Dendritic cell treated with granulocyte-macrophage colony-stimulating factor and Interleukin-4, amounts not matched to agents 40 ng/mL and 50 ng/mL, for 4 days (primary cell): ENCODE data around the gene PSMC3IP.
A peak's percentile ranks its signal among the peaks of the same experiment; 100 is the strongest.

Source experiments
- H3K27ac Mint-ChIP-seq: one replicate; pipeline ENCODE4 v1.8.0; 2022; ENCODE audit warnings: mild to moderate bottlenecking, mixed read lengths
- H3K27me3 Mint-ChIP-seq: one replicate; pipeline ENCODE4 v1.8.0; 2022; ENCODE audit warnings: mild to moderate bottlenecking, mixed read lengths
- H3K36me3 Mint-ChIP-seq: one replicate; pipeline ENCODE4 v1.8.0; 2022; ENCODE audit warnings: low read depth, mixed read lengths
- H3K4me1 Mint-ChIP-seq: one replicate; pipeline ENCODE4 v1.8.0; 2022; ENCODE audit warnings: low read depth, mixed read lengths
- H3K4me3 Mint-ChIP-seq: one replicate; pipeline ENCODE4 v1.8.0; 2022; ENCODE audit warnings: mild to moderate bottlenecking, moderate library complexity, mixed read lengths
- H3K9me3 Mint-ChIP-seq: one replicate; pipeline ENCODE4 v1.8.0; 2022; ENCODE audit warnings: mixed read lengths
- intact Hi-C: fragments of 100-400 bp; cut with micrococcal nuclease; formaldehyde crosslinking; loops from one replicate; pipeline ENCODE4 v1.15.0; 2022

The PSMC3IP gene

DNA sequence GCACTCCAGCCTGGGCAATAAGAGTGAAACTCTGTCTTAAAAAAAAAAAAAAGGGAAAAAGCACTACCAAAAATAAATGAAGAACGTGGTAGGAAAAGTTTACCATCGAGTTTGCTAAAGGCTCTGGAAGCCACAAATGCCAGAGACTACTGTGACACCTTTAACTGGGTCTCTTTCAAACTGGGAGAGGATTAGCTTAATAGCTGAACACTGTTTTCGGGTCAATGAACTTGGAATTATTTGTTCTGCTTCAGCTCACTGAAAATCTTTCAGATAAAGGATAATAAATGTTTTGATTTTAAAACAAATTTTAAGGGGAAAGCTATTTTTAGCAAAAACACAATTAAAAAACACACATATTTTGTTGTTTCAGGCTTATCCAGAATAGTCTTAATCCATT is 30.2 kb upstream of the PSMC3IP start:
- H3K4me1 Mint-ChIP-seq: peaks cover 27% of the 10 kb centered on the region

DNA sequence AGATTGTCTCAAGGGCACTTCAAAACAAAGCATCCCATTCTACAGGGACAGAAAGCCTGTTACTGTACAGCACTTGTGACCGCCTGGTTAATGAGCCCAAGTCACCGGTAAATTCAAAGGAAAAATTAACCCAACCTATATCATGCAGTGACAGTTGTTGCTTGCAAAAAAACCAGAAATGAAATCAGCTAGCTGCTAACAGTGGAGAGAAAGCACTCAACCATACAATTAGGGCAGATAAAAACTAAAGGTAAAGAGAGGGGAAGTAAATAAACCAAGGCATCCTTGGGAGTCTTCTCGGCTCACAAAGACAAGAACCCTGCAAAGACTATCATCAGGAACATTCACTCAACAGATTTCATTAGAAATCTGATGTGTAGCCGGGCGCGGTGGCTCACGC is 25.8 kb upstream of the PSMC3IP start:
- Mint-ChIP-seq H3K4me1 (peaks cover 23% of the 10 kb centered on the region), H3K36me3 (peaks cover 64% of the 10 kb centered on the region)

More for the DNA sequence above, 30.2 kb upstream of the PSMC3IP start:
- H3K4me3 Mint-ChIP-seq: no peak overlapping the region
- intact Hi-C loops: loop anchor here (1.0 to 2.0 kb wide), 2 partner anchors 29 to 72 kb away; no protein-coding TSS in a partner anchor
- no peaks in the 10 kb centered on the region for H3K9me3 Mint-ChIP-seq
- no peak overlapping the region for H3K27ac Mint-ChIP-seq
- peaks cover 69% of the 10 kb centered on the region for H3K36me3 Mint-ChIP-seq
- H3K27me3 Mint-ChIP-seq: no peaks in the 10 kb centered on the region

DNA sequence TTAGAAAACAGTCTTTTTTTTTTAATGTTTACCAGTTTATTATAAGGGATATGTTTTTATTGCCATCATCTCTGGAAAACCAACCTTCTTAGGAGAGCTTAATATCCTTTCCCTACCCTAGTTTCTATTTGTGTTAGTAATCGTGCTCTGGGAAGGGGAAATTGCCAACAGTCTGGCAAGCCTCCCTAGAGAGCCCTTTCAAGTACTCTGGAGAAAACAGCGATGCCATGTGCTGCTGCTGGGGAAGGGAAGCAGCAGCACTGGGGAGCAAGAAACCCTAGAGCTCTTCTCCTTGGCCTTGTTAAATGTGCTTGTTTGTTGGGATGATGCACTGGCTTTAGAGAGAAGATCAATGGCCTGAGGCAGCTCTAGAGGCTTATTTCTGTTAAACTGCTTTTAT is 21.4 kb upstream of the PSMC3IP start:
- H3K4me1 Mint-ChIP-seq: no peaks in the 10 kb centered on the region
- no peak overlapping the region for H3K27ac Mint-ChIP-seq
- no peak overlapping the region for H3K4me3 Mint-ChIP-seq
- H3K27me3 Mint-ChIP-seq: no peaks in the 10 kb centered on the region
- H3K9me3 Mint-ChIP-seq: no peaks in the 10 kb centered on the region
- H3K36me3 Mint-ChIP-seq: peaks cover 66% of the 10 kb centered on the region
- intact Hi-C loops: no loop called here

More for the DNA sequence above, 25.8 kb upstream of the PSMC3IP start:
- Mint-ChIP-seq H3K4me3 (no peak overlapping the region), H3K27ac (no peak overlapping the region), H3K9me3 (no peaks in the 10 kb centered on the region), H3K27me3 (no peaks in the 10 kb centered on the region)
- intact Hi-C loops: no loop called here

DNA sequence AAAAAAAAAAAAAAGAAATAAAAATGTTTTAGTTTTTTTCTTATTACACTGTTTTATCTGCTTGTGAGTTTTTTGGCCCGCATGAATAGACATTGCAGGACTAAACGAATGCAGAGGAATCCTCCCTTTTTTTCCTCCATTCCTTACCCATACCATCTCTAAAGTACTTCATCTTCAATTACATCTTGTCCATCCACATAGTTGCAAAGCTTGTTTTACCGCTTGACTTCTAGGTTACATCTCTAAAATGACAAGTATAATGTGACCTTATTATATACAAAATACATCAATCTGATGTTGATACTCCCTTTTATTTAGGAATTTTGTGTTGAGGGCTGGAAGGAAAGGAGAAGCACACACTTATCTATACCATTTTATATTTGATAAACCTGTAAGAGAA is 18.9 kb upstream of the PSMC3IP start:
- Mint-ChIP-seq H3K36me3 (peaks cover 59% of the 10 kb centered on the region), H3K4me3 (no peak overlapping the region), H3K4me1 (no peaks in the 10 kb centered on the region), H3K9me3 (no peaks in the 10 kb centered on the region), H3K27ac (no peak overlapping the region), H3K27me3 (no peaks in the 10 kb centered on the region)
- intact Hi-C loops: no loop called here

DNA sequence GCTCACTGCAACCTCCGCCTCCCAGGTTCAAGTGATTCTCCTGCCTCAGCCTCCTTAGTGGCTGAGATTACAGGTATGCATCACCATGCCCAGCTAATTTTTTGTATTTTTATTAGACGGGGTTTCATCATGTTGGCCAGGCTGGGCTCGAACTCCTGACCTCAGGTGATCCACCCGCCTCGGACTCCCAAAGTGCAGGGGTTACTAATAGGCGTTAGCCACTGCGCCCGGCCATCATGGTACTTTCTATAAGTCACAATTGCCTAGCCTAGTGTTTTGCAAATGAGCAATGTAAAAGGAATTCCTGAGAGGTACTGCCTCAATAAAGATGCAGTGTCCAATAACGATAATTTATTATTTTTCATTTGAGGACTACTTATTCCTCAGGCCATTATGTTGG is 13.9 kb upstream of the PSMC3IP start:
- H3K9me3 Mint-ChIP-seq: no peaks in the 10 kb centered on the region
- H3K36me3 Mint-ChIP-seq: peaks cover 84% of the 10 kb centered on the region
- intact Hi-C loops: no loop called here
- H3K27me3 Mint-ChIP-seq: no peaks in the 10 kb centered on the region
- peaks cover 8% of the 10 kb centered on the region for H3K4me1 Mint-ChIP-seq
- no peak overlapping the region for H3K27ac Mint-ChIP-seq
- H3K4me3 Mint-ChIP-seq: no peak overlapping the region

DNA sequence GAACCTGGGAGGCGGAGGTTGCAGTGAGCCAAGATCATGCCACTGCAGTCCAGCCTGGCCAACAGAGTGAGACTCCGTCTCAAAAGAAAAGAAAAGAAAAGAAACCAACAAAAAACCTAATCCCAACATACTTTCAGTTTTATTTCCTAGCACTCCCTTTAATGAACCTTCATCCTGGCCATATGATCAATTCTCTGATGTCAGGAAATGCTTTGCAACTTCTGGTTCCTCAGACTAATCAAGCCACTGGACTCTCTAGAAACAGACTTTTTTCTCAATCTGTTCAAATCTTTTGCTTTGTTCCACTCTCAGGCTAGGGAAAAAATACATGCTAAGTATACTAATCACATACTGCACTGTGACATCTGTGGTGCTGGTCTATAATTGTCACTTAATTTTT is 13.4 kb upstream of the PSMC3IP start:
- H3K27me3 Mint-ChIP-seq: no peaks in the 10 kb centered on the region
- no peak overlapping the region for H3K27ac Mint-ChIP-seq
- no peaks in the 10 kb centered on the region for H3K9me3 Mint-ChIP-seq
- intact Hi-C loops: no loop called here
- peaks cover 13% of the 10 kb centered on the region for H3K4me1 Mint-ChIP-seq
- H3K36me3 Mint-ChIP-seq: peaks cover 84% of the 10 kb centered on the region
- H3K4me3 Mint-ChIP-seq: no peak overlapping the region

DNA sequence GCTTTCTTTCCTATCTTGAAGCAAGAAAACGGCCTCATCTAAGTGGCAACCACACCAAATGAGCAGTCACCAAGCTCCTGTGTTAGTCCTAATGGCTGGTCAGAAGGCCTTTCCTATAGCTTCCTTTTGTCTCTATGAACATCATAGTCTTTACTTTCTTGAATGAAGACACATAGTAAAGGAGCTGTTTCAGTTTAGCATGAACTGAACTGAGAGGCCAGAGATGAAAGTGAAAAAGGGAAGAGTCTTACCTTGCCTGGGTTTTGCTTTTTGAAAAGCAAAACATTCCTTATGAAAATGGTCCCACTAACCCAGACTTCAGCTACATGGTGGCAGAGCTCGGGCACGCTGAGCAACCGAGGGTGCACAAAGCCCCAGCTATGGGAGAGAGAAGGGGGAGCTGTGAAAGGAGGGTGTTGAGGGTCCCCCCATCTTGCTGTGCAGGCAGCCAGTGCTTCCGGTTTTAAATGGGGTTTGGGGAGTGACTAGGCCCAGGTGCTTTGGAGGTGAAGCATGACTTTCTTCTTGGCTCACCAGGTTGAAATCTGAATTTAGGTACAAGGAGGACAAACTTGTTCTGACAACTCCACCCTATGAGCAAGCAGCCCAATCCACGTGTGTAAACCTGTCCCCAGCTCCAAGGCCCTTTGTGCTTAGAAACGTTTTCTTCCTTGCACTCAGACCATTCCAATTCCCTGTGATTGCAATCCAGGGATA is 9.1 kb upstream of the PSMC3IP start:
- peaks cover 100% of the 10 kb centered on the region for H3K36me3 Mint-ChIP-seq
- intact Hi-C loops: loop anchor here (10.0 kb wide), 1 partner anchor 118 kb away; no protein-coding TSS in a partner anchor
- peaks cover 26% of the 10 kb centered on the region for H3K4me1 Mint-ChIP-seq
- peak overlapping the region; percentile 43 for H3K27ac Mint-ChIP-seq
- H3K9me3 Mint-ChIP-seq: no peaks in the 10 kb centered on the region
- H3K4me3 Mint-ChIP-seq: no peak overlapping the region
- H3K27me3 Mint-ChIP-seq: no peaks in the 10 kb centered on the region

DNA sequence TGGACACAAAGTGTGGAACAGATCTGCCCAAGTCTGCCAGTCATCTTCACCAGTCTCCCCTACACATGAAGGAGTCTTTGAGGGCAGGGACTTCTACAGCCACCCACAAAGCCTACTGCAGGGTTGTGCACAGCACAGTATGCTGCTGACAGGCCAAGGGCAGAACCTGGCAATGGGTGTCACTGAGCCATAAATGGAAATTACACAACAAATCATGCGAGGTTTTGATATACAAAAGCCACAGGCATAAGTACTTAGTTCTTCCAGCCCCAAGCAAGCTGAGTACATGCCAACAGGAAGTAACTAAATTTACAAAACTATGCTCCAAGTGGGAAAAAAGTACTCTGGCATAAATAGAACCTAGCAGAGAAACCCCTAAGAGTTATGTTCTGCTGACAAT is 7.8 kb upstream of the PSMC3IP start:
- Mint-ChIP-seq H3K27ac (peak overlapping the region; percentile 73), H3K4me3 (no peak overlapping the region), H3K36me3 (peaks cover 100% of the 10 kb centered on the region), H3K27me3 (no peaks in the 10 kb centered on the region), H3K4me1 (peaks cover 26% of the 10 kb centered on the region), H3K9me3 (no peaks in the 10 kb centered on the region)
- intact Hi-C loops: loop anchor here (10.0 kb wide), 1 partner anchor 119 kb away; no protein-coding TSS in a partner anchor

DNA sequence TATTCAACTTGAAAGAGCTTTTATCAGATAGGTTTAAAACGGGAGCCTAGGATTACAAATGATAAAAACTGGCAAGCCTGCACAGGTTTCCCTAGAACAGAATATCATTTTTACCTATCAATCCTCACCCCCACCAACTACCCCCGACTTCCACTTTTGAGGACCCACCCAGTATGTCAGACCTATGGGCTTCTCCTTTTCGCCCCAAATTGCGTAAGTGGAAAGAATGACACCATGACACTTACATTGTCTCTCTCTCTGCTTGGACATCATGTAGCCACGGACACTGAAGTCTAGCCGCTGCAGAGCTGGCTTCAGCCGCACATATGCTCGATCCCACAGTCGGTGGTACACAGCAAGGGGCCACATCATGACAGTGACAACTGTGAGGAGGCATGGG is 7.4 kb upstream of the PSMC3IP start:
- intact Hi-C loops: loop anchor here (10.0 kb wide), 1 partner anchor 120 kb away; no protein-coding TSS in a partner anchor
- Mint-ChIP-seq H3K4me1 (peaks cover 26% of the 10 kb centered on the region), H3K27me3 (no peaks in the 10 kb centered on the region), H3K27ac (peak overlapping the region; percentile 73), H3K9me3 (no peaks in the 10 kb centered on the region), H3K36me3 (peaks cover 100% of the 10 kb centered on the region), H3K4me3 (no peak overlapping the region)

DNA sequence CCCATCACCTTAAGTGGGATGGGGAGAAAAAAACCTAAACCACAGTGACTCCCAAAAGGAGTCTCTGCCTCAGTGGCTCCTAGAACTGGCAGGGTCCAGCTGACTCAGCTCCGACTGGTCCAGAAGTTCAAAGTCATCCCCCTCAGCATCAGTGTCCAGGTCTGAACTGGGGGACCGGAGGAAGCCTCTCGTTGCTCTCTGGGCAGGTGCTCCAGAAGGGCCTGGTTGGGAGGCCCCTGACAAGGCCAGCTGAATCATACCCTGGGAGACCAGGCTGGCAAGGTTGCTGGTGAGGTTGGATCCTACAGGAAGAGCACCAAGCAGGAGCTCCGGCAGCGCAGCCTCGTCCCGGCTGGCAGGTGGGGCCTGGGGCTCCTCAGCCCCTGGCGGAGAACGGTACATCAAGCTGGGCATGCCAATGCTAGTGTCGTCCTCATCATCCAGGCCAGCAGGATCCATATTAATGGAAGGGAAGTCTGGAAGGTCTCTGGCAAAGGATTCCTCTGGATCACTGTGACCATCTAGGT is 4.3 kb upstream of the PSMC3IP start:
- H3K4me1 Mint-ChIP-seq: peaks cover 41% of the 10 kb centered on the region
- H3K4me3 Mint-ChIP-seq: no peak overlapping the region
- intact Hi-C loops: loop anchor here (10.0 kb wide), 1 partner anchor 123 kb away; no protein-coding TSS in a partner anchor
- H3K36me3 Mint-ChIP-seq: peaks cover 84% of the 10 kb centered on the region
- no peaks in the 10 kb centered on the region for H3K9me3 Mint-ChIP-seq
- no peak overlapping the region for H3K27ac Mint-ChIP-seq
- H3K27me3 Mint-ChIP-seq: no peaks in the 10 kb centered on the region

DNA sequence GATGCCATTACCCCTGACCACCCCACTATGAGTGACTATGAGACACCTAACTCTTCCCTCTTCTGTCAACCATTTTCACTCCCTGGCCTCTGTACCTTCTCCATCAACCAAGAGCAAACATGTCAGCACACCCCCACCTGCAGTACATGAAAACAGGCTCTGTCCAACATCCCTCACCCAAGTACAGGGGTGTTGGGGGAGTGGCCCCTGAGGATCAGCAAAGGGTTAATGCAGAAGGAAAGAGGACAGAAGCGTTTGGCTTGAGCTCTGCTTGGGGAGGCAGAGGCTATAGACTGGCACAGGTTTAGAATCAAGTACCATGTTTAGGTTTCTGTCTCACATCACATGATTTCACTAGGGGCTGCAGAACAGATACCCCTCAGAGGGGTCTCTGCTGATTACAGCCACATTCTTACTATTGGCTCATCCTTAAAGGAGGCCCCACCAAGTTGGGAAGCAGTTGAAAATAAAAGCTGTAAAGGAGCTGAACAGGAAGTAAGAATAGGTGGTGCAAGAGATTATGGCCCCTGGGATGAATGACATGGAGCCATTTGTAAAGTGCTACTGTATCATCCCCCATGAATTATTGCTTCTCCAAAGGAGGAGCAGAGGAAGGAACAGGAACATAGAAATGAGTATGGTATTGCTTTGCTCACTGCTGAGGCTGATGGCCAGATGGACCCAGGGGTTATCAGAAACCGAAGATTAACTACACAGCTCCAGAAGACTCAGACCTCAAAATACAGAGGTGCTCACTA is 2.4 kb upstream of the PSMC3IP start:
- intact Hi-C loops: loop anchor here (2.0 to 10.0 kb wide), 3 partner anchors 29 to 125 kb away; partner anchors contain the start of genes RETREG3 and TUBG1
- Mint-ChIP-seq H3K27ac (peak overlapping the region; percentile 9), H3K36me3 (peaks cover 84% of the 10 kb centered on the region), H3K27me3 (no peaks in the 10 kb centered on the region), H3K4me1 (peaks cover 39% of the 10 kb centered on the region), H3K9me3 (no peaks in the 10 kb centered on the region), H3K4me3 (no peak overlapping the region)

DNA sequence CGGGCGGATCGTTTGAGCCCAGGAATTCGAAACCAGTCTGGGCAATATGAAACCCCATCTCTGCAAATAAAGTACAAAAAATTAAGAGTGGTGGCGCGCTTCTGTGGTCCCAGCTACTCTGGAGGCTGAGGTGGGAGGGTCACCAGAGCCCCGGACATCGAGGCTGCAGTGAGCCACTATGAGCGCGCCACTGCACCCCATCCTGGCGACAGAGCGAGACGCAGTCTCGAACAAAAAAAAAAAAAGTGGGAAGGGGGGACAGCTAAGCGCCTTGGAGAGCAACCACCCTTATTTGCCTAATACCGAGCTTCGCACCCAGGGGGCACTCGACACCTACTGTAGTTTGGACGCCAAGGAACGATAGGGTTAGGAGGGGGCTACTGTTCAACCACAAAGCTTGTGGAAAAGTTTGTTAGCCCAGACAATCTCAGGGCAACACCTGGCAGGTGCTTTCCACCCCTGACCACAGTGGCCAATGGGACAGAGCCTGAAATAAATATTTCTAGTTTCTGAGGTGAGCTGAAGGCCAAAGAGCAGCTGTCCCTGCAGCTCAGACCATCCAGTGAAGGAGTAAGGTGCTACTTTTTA is 847 bp upstream of the PSMC3IP start:
- intact Hi-C loops: loop anchor here (2.0 kb wide), 2 partner anchors 30 to 100 kb away; partner anchors contain the start of genes RETREG3 and TUBG1
- no peaks in the 10 kb centered on the region for H3K27me3 Mint-ChIP-seq
- H3K36me3 Mint-ChIP-seq: peaks cover 84% of the 10 kb centered on the region
- no peaks in the 10 kb centered on the region for H3K9me3 Mint-ChIP-seq
- H3K27ac Mint-ChIP-seq: peak overlapping the region; percentile 95
- peaks cover 48% of the 10 kb centered on the region for H3K4me1 Mint-ChIP-seq
- H3K4me3 Mint-ChIP-seq: peak overlapping the region; percentile 79

DNA sequence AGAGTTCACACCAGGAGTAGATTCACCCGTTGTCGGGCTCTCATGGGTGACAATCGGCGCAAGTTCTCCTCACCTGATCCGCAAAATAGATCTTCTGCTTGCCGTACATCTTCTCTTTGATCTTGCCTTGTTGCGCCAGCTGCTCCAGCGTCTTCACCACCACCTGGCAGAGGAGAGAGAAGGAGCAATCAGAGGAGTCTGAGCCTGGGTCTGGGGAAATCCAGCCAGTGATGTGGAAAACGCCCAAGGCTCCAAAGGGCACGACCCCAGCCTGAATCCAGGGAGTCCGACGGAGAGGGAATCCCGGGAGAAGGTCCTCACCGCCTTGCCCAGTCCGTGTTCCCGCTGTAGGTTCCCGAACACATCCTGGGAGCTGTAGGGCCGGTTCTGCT is 393 bp downstream of the PSMC3IP start:
- Mint-ChIP-seq H3K27me3 (no peaks in the 10 kb centered on the region), H3K4me1 (peaks cover 57% of the 10 kb centered on the region), H3K27ac (peak overlapping the region; percentile 95), H3K9me3 (no peaks in the 10 kb centered on the region), H3K36me3 (peaks cover 84% of the 10 kb centered on the region), H3K4me3 (peak overlapping the region; percentile 79)
- intact Hi-C loops: loop anchor here (1.0 kb wide), 1 partner anchor 10 kb away; the partner anchor contains the start of gene MLX
